Esophagus squamous epithelium (tissue), 5 donors: Measurements from ENCODE around the gene CAMK2D. TPM values are rescaled to one million over a fixed set of nuclear protein-coding genes. Genes with fewer than 3 reads are reported as not detected.
A peak's percentile ranks its signal among the peaks of the same experiment; 100 is the strongest.

Experiments used
- DNase-seq: peaks from one replicate; lab custom pipeline; 2025; lab: John Stamatoyannopoulos, UW
- H3K27ac ChIP-seq, 4 donors: fragments of 200-600 bp; sonication (generic); one replicate each; pipeline ENCODE4 v1.5.1; 2016 to 2019; ENCODE audit warnings: mild to moderate bottlenecking in 1 of 4
- H3K27me3 ChIP-seq, 4 donors: fragments of 200-600 bp; sonication (generic); 1 replicate in 3 of 4; 2 replicates in 1 of 4; pipeline versions ENCODE4 v1.5.1 to v1.6.0; 2017 to 2021; ENCODE audit warnings: antibody characterized with exemption in 1 of 4
- H3K36me3 ChIP-seq, 3 donors: fragments of 200-600 bp; sonication (generic); one replicate each; pipeline ENCODE4 v1.5.1; 2016 to 2019
- H3K4me1 ChIP-seq, 3 donors: fragments of 200-600 bp; sonication (generic); one replicate each; pipeline ENCODE4 v1.5.1; 2017 to 2019
- H3K4me3 ChIP-seq, 4 donors: fragments of 200-600 bp; sonication (generic); 1 replicate in 3 of 4; 2 replicates in 1 of 4; pipeline ENCODE4 v1.5.1; 2016 to 2019; ENCODE audit warnings: mild to moderate bottlenecking in 2 of 4, moderate library complexity in 1 of 4
- H3K9me3 ChIP-seq, 3 donors: fragments of 200-600 bp; sonication (generic); one replicate each; pipeline ENCODE4 v1.5.1; 2016 to 2019
- POLR2A ChIP-seq, 4 donors: fragments of 450-650 bp; IDR thresholded peaks; one replicate each; pipeline ENCODE4 v1.6.1; 2017; ENCODE audit warnings: antibody characterized with exemption in 4 of 4, mild to moderate bottlenecking in 4 of 4, moderate library complexity in 3 of 4
- WGBS, 2 donors: methylation state at CpG; one replicate each; pipeline ENCODE4 v1.1.5; 2018; 5-methylcytosine and 5-hydroxymethylcytosine counted together
- intact Hi-C: fragments of 100-400 bp; cut with DNase I; formaldehyde crosslinking; loops from one replicate; pipeline ENCODE4 v1.15.0; 2022
- total RNA-seq, 4 donors: library from RNA; depleted of rRNA; stranded (reverse); fragments of >200 nt; gene quantifications; one replicate each; pipeline ENCODE4 v1.1.0, GENCODE V29; 2016
- TF ChIP-seq, protein P1 (sequence below), 6 experiments: fragments of 450-650 bp in 4 of 6; fragments of 200-600 bp in 2 of 6; sonication (generic) in 2 of 6; IDR thresholded peaks; one replicate each; pipeline ENCODE4 v1.5.1; 2016 to 2019; ENCODE audit warnings: antibody characterized with exemption in 6 of 6, mild to moderate bottlenecking in 4 of 6, moderate library complexity in 4 of 6
- donor health status: DM: yes; HTN: yes; CAD: no.

CAMK2D gene
- total RNA-seq, 4 donors from 2014 or later = 30.7 to 47.7 (median 38.2) TPM

DNA sequence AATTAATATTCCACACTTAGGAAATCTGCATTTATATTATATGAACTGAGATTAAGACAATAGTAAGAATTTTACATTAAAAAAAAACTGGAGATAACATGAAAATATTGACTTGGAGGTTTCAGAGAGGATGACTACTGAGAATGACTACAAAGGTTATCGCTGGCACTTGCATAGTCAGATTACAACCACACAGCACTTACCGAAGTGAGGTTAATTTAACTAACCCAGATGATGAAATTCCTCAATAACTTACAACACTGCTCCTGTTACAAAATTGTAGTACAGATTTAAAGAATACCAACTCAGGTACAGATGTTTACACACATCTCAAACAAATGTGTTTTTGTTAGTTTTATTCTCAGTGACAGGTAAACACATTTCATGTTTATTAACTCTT lies 283.5 kb downstream of the CAMK2D start:
- H3K4me1 ChIP-seq = peaks cover 0 to 10% (median 0%) of the 10 kb centered on the region in 3 donors
- H3K27ac ChIP-seq = no peak overlapping the region
- H3K9me3 ChIP-seq = peaks cover 0 to 20% (median 6%) of the 10 kb centered on the region in 3 donors
- H3K36me3 ChIP-seq = peaks cover 0 to 31% (median 0%) of the 10 kb centered on the region in 3 donors
- intact Hi-C loops = no loop called here
- no peak for DNase-seq
- 75 to 91% methylated on average over 2 of the region's 2 CpGs for WGBS, 2 donors
- H3K27me3 ChIP-seq = no peaks in the 10 kb centered on the region
- TF ChIP-seq POLR2A (IDR thresholded peaks at IDR 0.05) = no peak
- TF ChIP-seq, protein P1, sequence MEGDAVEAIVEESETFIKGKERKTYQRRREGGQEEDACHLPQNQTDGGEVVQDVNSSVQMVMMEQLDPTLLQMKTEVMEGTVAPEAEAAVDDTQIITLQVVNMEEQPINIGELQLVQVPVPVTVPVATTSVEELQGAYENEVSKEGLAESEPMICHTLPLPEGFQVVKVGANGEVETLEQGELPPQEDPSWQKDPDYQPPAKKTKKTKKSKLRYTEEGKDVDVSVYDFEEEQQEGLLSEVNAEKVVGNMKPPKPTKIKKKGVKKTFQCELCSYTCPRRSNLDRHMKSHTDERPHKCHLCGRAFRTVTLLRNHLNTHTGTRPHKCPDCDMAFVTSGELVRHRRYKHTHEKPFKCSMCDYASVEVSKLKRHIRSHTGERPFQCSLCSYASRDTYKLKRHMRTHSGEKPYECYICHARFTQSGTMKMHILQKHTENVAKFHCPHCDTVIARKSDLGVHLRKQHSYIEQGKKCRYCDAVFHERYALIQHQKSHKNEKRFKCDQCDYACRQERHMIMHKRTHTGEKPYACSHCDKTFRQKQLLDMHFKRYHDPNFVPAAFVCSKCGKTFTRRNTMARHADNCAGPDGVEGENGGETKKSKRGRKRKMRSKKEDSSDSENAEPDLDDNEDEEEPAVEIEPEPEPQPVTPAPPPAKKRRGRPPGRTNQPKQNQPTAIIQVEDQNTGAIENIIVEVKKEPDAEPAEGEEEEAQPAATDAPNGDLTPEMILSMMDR (IDR thresholded peaks at IDR 0.05) = no peak
- H3K4me3 ChIP-seq = no peak overlapping the region

DNA sequence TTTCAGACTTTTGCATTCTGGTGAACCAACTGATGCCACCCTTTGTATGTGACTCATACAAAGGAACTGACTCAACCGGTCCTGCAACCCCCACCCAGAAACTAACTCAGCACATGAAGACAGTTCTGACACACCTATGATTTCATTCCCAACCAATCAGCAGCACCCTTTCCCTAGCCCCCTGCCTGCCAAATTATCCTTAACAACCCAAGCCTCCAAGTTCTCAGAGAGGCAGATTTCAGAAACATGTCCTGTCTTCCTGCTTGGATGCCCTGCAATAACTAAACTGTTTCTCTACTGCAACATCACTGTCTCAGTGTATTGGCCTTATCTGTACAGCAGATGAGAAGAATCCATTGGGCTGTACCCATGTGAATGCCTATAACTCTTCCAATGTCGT lies 284.7 kb downstream of the CAMK2D start:
- intact Hi-C loops = no loop called here
- Histone ChIP-seq H3K4me1 (peaks cover 0 to 14% (median 0%) of the 10 kb centered on the region in 3 donors), H3K27ac (peak overlapping the region in 3 of 4 donors; percentile 13 to 40 (median 33)), H3K9me3 (peaks cover 0 to 20% (median 6%) of the 10 kb centered on the region in 3 donors), H3K27me3 (no peaks in the 10 kb centered on the region), H3K4me3 (no peak overlapping the region), H3K36me3 (peaks cover 0 to 28% (median 0%) of the 10 kb centered on the region in 3 donors)
- no peak for TF ChIP-seq POLR2A (IDR thresholded peaks at IDR 0.05)
- TF ChIP-seq, protein P1 (IDR thresholded peaks at IDR 0.05) = no peak
- no peak for DNase-seq
- WGBS, 2 donors = 83% methylated on average over 2 of the region's 2 CpGs

DNA sequence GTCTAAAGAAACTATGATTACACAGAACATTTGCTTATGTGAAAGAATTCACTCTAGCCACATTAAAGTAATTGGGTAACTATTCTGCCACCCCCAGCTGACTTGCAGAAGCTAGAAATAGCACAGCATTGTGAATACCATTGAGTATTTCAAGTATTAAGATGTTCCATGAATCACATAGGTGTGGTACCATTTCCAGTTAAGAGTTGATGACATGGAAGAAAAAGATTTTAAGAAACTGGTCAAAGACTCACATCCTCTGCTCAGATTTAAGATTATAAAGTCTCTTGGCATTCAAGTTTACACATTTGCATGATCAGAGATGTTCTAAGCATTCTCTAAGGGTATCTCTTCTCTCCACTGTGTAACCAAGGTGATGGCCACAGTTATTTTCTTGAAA lies 287.5 kb downstream of the CAMK2D start:
- Histone ChIP-seq H3K27me3 (no peaks in the 10 kb centered on the region), H3K9me3 (peaks cover 0 to 20% (median 6%) of the 10 kb centered on the region in 3 donors), H3K4me1 (peaks cover 0 to 25% (median 5%) of the 10 kb centered on the region in 3 donors), H3K27ac (peak overlapping the region in 3 of 4 donors; percentile 20 to 51 (median 34)), H3K4me3 (no peak overlapping the region), H3K36me3 (peaks cover 0 to 18% (median 0%) of the 10 kb centered on the region in 3 donors)
- no peak for DNase-seq
- intact Hi-C loops = no loop called here
- TF ChIP-seq POLR2A (IDR thresholded peaks at IDR 0.05) = no peak
- TF ChIP-seq, protein P1 (IDR thresholded peaks at IDR 0.05) = no peak

DNA sequence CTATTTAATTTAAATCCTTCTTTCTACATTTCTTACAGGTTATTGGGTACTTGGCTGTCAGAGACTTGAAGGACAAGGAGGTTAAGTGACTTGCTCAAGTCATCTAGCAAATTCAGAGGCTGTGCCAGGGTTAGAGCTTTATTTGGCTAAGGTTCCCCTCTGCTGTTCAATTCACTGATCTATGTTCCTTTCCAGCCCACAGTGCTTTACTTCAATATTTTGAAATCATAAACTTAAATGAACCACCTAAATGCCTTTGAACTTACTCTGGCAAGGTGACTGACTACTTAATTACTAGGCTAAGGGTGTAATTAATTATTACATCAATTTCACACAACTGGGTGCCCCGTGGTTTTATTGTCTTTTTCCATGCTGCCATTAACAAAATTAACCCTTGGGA lies 288.7 kb downstream of the CAMK2D start:
- DNase-seq = no peak
- H3K4me1 ChIP-seq = peaks cover 10 to 37% (median 10%) of the 10 kb centered on the region in 3 donors
- H3K4me3 ChIP-seq = no peak overlapping the region
- 39 to 44% methylated on average over 1 of the region's 1 CpG for WGBS, 2 donors
- H3K27ac ChIP-seq = no peak overlapping the region
- peaks cover 0 to 16% (median 6%) of the 10 kb centered on the region in 3 donors for H3K9me3 ChIP-seq
- intact Hi-C loops = no loop called here
- TF ChIP-seq POLR2A (IDR thresholded peaks at IDR 0.05) = no peak
- TF ChIP-seq, protein P1 (IDR thresholded peaks at IDR 0.05) = no peak
- H3K36me3 ChIP-seq = peaks cover 0 to 12% (median 0%) of the 10 kb centered on the region in 3 donors
- H3K27me3 ChIP-seq = no peaks in the 10 kb centered on the region

DNA sequence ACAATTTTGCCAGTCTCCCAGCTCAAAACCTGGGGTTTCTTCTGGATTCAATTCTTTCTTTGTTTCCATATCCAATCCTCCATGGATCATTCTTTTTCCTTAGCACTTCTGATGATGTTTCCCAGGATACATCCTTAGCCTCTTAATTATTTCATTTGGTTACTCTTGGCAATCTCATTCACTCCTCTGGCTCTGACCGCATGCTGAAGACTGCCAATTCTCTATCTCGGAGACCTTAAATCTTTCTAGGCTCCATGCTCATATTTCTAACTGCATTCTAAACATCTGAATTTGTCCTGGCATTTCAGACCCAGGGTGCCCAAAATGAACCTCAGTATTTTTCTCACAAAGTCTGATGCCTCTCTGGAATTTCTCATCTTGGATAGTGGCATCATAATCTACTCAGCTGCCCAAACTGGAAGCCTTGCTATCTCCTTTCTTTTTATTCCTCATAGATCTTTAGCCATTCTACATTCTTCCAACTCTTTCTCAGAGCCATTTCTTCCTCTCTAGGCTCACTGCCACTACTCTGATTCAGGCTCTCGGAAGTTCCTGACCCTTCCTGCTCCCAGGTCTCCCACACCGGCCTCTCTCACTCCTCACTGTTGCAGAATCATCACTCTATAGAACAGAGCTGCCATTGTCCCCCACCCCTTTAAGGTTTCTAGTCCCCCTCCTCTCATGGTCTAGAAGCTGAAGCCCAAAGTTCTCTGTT lies 290.2 kb downstream of the CAMK2D start:
- Histone ChIP-seq H3K4me1 (peaks cover 11 to 47% (median 16%) of the 10 kb centered on the region in 3 donors), H3K4me3 (no peak overlapping the region), H3K27me3 (no peaks in the 10 kb centered on the region), H3K9me3 (peaks cover 0 to under 1% (median 0%) of the 10 kb centered on the region in 3 donors), H3K36me3 (no peaks in the 10 kb centered on the region), H3K27ac (no peak overlapping the region)
- DNase-seq = no peak
- WGBS, 2 donors = 77 to 89% methylated on average over 4 of the region's 4 CpGs
- intact Hi-C loops = no loop called here
- no peak for TF ChIP-seq POLR2A (IDR thresholded peaks at IDR 0.05)
- TF ChIP-seq, protein P1 (IDR thresholded peaks at IDR 0.05) = no peak
